ENCODE measurements around the gene ATG5.

ATG5 gene

DNA sequence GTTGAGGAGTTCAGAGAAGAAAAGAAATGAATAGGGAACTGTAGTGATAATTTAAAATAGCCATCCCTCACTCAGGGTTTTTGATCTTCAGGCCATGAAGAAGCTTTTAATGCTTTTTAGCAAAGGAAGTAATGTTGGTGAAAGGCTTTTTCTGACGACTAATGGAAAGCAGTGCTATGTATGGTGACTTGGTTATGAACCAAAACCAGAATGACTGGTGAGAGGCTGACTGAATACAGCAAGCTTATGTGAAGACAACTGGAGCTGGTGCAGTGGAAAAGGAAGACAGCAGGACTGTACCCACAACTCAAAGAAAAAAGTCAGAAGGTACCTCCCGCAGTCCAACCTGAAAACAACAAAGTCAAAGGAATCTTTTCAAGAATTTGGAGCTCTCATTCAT, 120.6 kb downstream of the ATG5 start:
- peaks cover 12% of the 10 kb centered on the region for H3K36me3 ChIP-seq (ENCODE audit: control insufficient read depth, low read length)
- H3K79me2 ChIP-seq (ENCODE audit: control insufficient read depth, low read length), result no peaks in the 10 kb centered on the region
- no peak overlapping the region for H3K4me3 ChIP-seq (ENCODE audit: low read length)
- no peaks in the 10 kb centered on the region for H3K27me3 ChIP-seq (ENCODE audit: control insufficient read depth, low read length)
- H3K4me1 ChIP-seq (ENCODE audit: control insufficient read depth, low read length), result no peaks in the 10 kb centered on the region
- no peaks in the 10 kb centered on the region for H3F3A ChIP-seq (ENCODE audit: control insufficient read depth, insufficient read depth)
- H3K9me3 ChIP-seq (ENCODE audit: control insufficient read depth, insufficient read depth, low read length), result no peaks in the 10 kb centered on the region
- no peak overlapping the region for H3K4me2 ChIP-seq (ENCODE audit: low read length)
- H3K27ac ChIP-seq (ENCODE audit: low read depth, low read length), result no peak overlapping the region
- no peak for TF ChIP-seq CTCF (IDR thresholded peaks at IDR 0.05; ENCODE audit: low read depth, low read length, poor library complexity, severe bottlenecking)
- TF ChIP-seq EZH2phosphoT487 (IDR thresholded peaks at IDR 0.05; ENCODE audit: borderline replicate concordance, low read length), result no peak
- no peaks in the 10 kb centered on the region for H3K9me2 ChIP-seq (replicated peaks; ENCODE audit: control insufficient read depth, low read length)
- H4K20me1 ChIP-seq (ENCODE audit: control insufficient read depth, insufficient read depth, low read depth, low read length), result no peaks in the 10 kb centered on the region

DNA sequence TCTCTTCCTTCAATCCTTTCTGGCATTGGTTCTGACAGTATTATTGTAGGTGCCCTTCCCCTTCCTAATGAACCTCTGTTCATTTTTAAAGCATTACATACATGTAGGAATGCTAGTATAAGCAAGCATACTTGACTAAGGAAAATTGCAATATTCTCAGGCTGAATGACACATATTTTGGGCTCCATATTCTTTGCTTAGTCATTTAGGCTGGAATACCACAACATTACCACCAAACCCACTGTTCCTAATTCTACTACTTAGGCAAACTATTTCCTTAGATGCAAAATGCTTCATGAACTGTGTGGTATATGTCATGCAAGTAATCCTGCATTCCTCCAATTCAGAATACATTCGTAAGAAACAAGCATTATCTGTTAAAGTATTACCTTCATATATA, 125.6 kb downstream of the ATG5 start:
- no peak overlapping the region for H3K27ac ChIP-seq (ENCODE audit: low read depth, low read length)
- H3K9me3 ChIP-seq (ENCODE audit: control insufficient read depth, insufficient read depth, low read length), result no peaks in the 10 kb centered on the region
- H3K9me2 ChIP-seq (replicated peaks; ENCODE audit: control insufficient read depth, low read length), result no peaks in the 10 kb centered on the region
- no peaks in the 10 kb centered on the region for H3K27me3 ChIP-seq (ENCODE audit: control insufficient read depth, low read length)
- H3K79me2 ChIP-seq (ENCODE audit: control insufficient read depth, low read length), result no peaks in the 10 kb centered on the region
- peaks cover 20% of the 10 kb centered on the region for H3K36me3 ChIP-seq (ENCODE audit: control insufficient read depth, low read length)
- no peak overlapping the region for H3K4me2 ChIP-seq (ENCODE audit: low read length)
- H3K4me3 ChIP-seq (ENCODE audit: low read length), result no peak overlapping the region
- no peaks in the 10 kb centered on the region for H3K4me1 ChIP-seq (ENCODE audit: control insufficient read depth, low read length)
- TF ChIP-seq EZH2phosphoT487 (IDR thresholded peaks at IDR 0.05; ENCODE audit: borderline replicate concordance, low read length) (no peak), CTCF (IDR thresholded peaks at IDR 0.05; ENCODE audit: low read depth, low read length, poor library complexity, severe bottlenecking) (no peak)
- no peaks in the 10 kb centered on the region for H4K20me1 ChIP-seq (ENCODE audit: control insufficient read depth, insufficient read depth, low read depth, low read length)
- H3F3A ChIP-seq (ENCODE audit: control insufficient read depth, insufficient read depth), result no peaks in the 10 kb centered on the region

DNA sequence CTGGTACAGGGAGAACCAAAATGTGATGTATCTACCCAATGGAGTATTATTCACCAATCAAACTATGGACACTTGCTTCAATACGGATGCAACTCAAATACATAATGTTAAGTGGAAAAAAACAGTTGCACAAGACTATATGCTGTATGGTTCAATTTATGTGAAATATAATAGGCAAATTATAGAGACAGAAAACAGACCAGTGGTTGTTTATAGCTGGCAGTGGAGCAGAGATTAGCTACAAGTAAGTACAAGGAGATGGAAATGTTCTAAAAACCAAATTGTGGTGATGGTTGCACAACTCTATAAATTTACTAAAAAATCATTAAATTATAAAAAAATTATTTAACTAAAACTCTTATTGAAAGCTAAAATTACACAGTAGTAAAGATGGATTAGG, 126.2 kb downstream of the ATG5 start:
- no peak overlapping the region for H3K4me2 ChIP-seq (ENCODE audit: low read length)

More for the DNA sequence above, 126.2 kb downstream of the ATG5 start:
- Histone ChIP-seq H3K9me3 (ENCODE audit: control insufficient read depth, insufficient read depth, low read length) (no peaks in the 10 kb centered on the region), H3K4me3 (ENCODE audit: low read length) (no peak overlapping the region), H4K20me1 (ENCODE audit: control insufficient read depth, insufficient read depth, low read depth, low read length) (no peaks in the 10 kb centered on the region), H3F3A (ENCODE audit: control insufficient read depth, insufficient read depth) (no peaks in the 10 kb centered on the region), H3K79me2 (ENCODE audit: control insufficient read depth, low read length) (no peaks in the 10 kb centered on the region), H3K27me3 (ENCODE audit: control insufficient read depth, low read length) (no peaks in the 10 kb centered on the region), H3K9me2 (replicated peaks; ENCODE audit: control insufficient read depth, low read length) (no peaks in the 10 kb centered on the region), H3K36me3 (ENCODE audit: control insufficient read depth, low read length) (peaks cover 22% of the 10 kb centered on the region), H3K4me1 (ENCODE audit: control insufficient read depth, low read length) (no peaks in the 10 kb centered on the region), H3K27ac (ENCODE audit: low read depth, low read length) (no peak overlapping the region)
- TF ChIP-seq EZH2phosphoT487 (IDR thresholded peaks at IDR 0.05; ENCODE audit: borderline replicate concordance, low read length) (no peak), CTCF (IDR thresholded peaks at IDR 0.05; ENCODE audit: low read depth, low read length, poor library complexity, severe bottlenecking) (no peak)

Data from DOHH2 (cell line).